Erythroblast (primary cell): ENCODE results near the gene SV2C.

ENCODE experiments used
- GATA1 ChIP-seq: IDR thresholded peaks from 2 replicates; pipeline ENCODE4 v1.6.1; 2011; ENCODE audit warnings: low read depth, mild to moderate bottlenecking, control low read depth, low read length, moderate library complexity
- POLR2A ChIP-seq: IDR thresholded peaks from 2 replicates; pipeline ENCODE4 v1.6.1; 2011; ENCODE audit warnings: mild to moderate bottlenecking, low read length

DNA sequence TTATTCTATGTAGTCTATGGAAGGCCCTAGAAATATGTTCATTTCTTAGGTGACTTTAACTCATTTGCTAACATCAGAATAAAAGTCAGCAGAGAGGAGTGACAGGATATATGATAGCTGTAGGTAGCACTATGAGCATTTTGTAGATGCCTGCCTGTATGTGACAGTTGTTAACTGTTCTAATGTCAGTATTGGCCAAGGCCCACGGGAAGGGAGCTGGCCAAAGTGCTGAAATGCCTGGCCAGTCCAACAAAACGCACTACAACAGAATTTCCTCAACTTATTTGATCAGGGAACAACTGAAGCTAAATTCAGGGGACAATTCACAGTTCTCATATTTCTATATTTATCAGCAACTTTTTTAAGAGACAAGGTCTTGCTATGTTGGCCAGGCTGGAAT, 20.8 kb downstream of the SV2C start:
- no peak for TF ChIP-seq POLR2A
- no peak for TF ChIP-seq GATA1
